ENCODE results near the gene HEYL.
A peak's percentile ranks its signal among the peaks of the same experiment; 100 is the strongest.

Gene HEYL

GRCh38 chr1:39663559-39663958, 24.1 kb upstream of the HEYL start:
- no peak for DNase-seq (ENCODE audit: low read depth)

- no peak for DNase-seq (ENCODE audit: low read depth)
Measured at GRCh38 chr1:39662861-39663260, 23.4 kb upstream of the HEYL start.

- DNase-seq (ENCODE audit: low read depth), result no peak
Measured at GRCh38 chr1:39659538-39659937, 20.1 kb upstream of the HEYL start.

GRCh38 chr1:39659110-39659509, 19.7 kb upstream of the HEYL start:
- no peak for DNase-seq (ENCODE audit: low read depth)

- DNase-seq (ENCODE audit: low read depth), result no peak
Measured at GRCh38 chr1:39657923-39658485, 18.6 kb upstream of the HEYL start.

GRCh38 chr1:39657402-39657801, 18.0 kb upstream of the HEYL start:
- DNase-seq (ENCODE audit: low read depth), result peak; percentile 50

- DNase-seq (ENCODE audit: low read depth), result no peak
Measured at GRCh38 chr1:39656391-39656790, 16.9 kb upstream of the HEYL start.

GRCh38 chr1:39655578-39656268, 16.3 kb upstream of the HEYL start:
- DNase-seq (ENCODE audit: low read depth), result no peak

- DNase-seq (ENCODE audit: low read depth), result no peak
Measured at GRCh38 chr1:39654291-39654690, 14.8 kb upstream of the HEYL start.

GRCh38 chr1:39653546-39654031, 14.1 kb upstream of the HEYL start:
- DNase-seq (ENCODE audit: low read depth), result peak; percentile 48

- no peak for DNase-seq (ENCODE audit: low read depth)
Measured at GRCh38 chr1:39652554-39652953, 13.1 kb upstream of the HEYL start.

GRCh38 chr1:39652105-39652504, 12.7 kb upstream of the HEYL start:
- no peak for DNase-seq (ENCODE audit: low read depth)

GRCh38 chr1:39650431-39650830, 11.0 kb upstream of the HEYL start:
- DNase-seq (ENCODE audit: low read depth), result no peak

GRCh38 chr1:39649636-39650185, 10.3 kb upstream of the HEYL start:
- no peak for DNase-seq (ENCODE audit: low read depth)

- DNase-seq (ENCODE audit: low read depth), result no peak
Measured at GRCh38 chr1:39648496-39648895, 9.1 kb upstream of the HEYL start.

- DNase-seq (ENCODE audit: low read depth), result no peak
Measured at GRCh38 chr1:39647247-39647646, 7.8 kb upstream of the HEYL start.

GRCh38 chr1:39646232-39647081, 7.0 kb upstream of the HEYL start:
- DNase-seq (ENCODE audit: low read depth), result peak; percentile 40

GRCh38 chr1:39645411-39646043, 6.1 kb upstream of the HEYL start:
- DNase-seq (ENCODE audit: low read depth), result no peak

GRCh38 chr1:39643705-39644104, 4.3 kb upstream of the HEYL start:
- no peak for DNase-seq (ENCODE audit: low read depth)

GRCh38 chr1:39642796-39643195, 3.4 kb upstream of the HEYL start:
- DNase-seq (ENCODE audit: low read depth), result peak; percentile 18

GRCh38 chr1:39640861-39641260, 1.4 kb upstream of the HEYL start:
- DNase-seq (ENCODE audit: low read depth), result no peak

- no peak for DNase-seq (ENCODE audit: low read depth)
Measured at GRCh38 chr1:39638965-39639304, 508 bp downstream of the HEYL start.
